Measurements from ENCODE around the gene CDH23. TPM values are rescaled to one million over a fixed set of nuclear protein-coding genes. Genes with fewer than 3 reads are reported as not detected.

CDH23 gene
- total RNA-seq, 4 donors from 2014 or later: 14.4 to 29.6 (median 19.7) TPM

DNA sequence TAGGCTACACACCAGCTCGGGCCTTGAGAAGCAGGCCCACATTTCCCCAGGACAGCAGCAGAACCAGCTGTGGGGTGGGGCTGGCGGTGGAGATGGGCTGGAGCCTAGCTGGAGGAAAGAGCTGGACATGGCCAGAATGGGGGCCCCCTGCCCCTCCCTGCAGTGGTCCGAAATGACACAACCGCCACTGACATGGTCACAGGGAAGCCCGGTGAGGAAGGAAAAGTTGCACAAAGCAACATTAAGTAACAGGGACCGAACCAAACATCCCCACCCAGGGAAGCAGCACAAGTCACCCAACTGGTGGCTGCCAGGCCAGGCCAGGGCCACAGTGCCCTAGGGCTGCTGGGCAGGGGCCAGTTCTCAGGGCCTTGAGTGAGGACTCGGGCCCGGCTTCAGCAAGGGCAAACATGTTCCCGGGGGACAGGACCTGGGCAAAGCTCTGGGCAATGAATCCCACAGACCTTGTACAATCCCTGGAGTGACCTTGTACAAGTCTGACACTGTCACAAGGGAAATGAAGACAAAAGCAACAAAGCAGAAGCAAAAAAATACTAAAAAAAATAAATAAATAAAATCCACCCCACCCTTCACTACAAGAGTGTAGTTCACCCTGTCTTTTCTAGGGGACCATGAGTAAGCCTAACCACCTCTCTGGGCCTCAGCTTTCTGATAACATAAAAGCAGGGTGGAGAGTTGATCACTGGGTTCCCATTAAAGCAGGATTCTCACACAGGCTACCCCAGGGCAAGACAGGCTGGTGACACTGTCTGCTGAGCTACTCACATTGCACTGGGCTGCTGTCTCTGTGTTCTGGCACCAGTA, 421.3 kb downstream of the CDH23 start:
- Histone ChIP-seq H3K4me1 (peaks cover 22 to 41% (median 30%) of the 10 kb centered on the region in 4 donors), H3K27ac (replicated peaks in 1 of 4) (peak overlapping the region; percentile 36 to 56 (median 46)), H3K9me3 (no peaks in the 10 kb centered on the region), H3K36me3 (peaks cover 64 to 89% (median 83%) of the 10 kb centered on the region in 4 donors), H3K4me3 (no peak overlapping the region), H3K27me3 (no peaks in the 10 kb centered on the region)
- intact Hi-C loops (cut with DNase I): loop anchor here (10.0 kb wide), 2 partner anchors 253 to 503 kb away; partner anchors contain the start of gene SLC29A3
- WGBS: 58% methylated on average over 9 of the region's 9 CpGs
- DNase-seq (ENCODE audit: extremely low spot score): no peak
- TF ChIP-seq, protein P1, sequence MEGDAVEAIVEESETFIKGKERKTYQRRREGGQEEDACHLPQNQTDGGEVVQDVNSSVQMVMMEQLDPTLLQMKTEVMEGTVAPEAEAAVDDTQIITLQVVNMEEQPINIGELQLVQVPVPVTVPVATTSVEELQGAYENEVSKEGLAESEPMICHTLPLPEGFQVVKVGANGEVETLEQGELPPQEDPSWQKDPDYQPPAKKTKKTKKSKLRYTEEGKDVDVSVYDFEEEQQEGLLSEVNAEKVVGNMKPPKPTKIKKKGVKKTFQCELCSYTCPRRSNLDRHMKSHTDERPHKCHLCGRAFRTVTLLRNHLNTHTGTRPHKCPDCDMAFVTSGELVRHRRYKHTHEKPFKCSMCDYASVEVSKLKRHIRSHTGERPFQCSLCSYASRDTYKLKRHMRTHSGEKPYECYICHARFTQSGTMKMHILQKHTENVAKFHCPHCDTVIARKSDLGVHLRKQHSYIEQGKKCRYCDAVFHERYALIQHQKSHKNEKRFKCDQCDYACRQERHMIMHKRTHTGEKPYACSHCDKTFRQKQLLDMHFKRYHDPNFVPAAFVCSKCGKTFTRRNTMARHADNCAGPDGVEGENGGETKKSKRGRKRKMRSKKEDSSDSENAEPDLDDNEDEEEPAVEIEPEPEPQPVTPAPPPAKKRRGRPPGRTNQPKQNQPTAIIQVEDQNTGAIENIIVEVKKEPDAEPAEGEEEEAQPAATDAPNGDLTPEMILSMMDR (IDR thresholded peaks at IDR 0.05): no peak
- peak; percentile 24 to 44 for TF ChIP-seq POLR2AphosphoS5 (IDR thresholded peaks at IDR 0.05)
- no peak for TF ChIP-seq EP300 (IDR thresholded peaks at IDR 0.05)

DNA sequence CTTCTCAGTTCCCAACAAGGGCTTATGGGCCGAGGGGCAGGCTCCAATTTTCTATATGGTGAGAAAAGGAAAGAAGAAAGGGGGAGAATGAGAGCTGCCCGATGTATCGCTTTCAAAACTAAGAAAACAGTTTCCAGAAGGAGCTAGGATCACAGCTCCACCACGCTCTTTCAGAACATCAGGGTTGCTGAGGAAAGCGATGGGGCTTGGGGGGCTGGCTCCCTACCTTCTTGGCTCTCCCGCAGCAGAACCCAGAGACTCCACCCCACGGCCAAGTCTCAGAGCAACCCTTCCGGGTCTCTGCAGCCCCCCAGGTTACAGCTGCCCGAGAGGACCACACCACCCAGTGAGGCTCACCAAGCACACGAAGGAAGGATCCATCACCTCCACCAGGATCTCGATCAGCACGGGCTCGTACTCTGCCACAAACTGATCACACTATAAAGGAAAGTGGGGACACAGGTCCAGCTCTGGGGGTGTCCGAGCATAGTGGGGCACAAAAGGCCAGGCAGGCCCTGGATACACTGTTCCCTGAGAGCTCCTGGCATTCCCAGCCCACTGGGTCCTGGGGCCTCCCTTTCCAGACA, 422.0 kb downstream of the CDH23 start:
- Histone ChIP-seq H3K36me3 (peaks cover 70 to 96% (median 91%) of the 10 kb centered on the region in 4 donors), H3K4me3 (no peak overlapping the region), H3K27ac (replicated peaks in 1 of 4) (peak overlapping the region; percentile 36 to 56 (median 46)), H3K9me3 (no peaks in the 10 kb centered on the region), H3K4me1 (peaks cover 19 to 37% (median 28%) of the 10 kb centered on the region in 4 donors), H3K27me3 (no peaks in the 10 kb centered on the region)
- TF ChIP-seq POLR2AphosphoS5 (IDR thresholded peaks at IDR 0.05) (no peak), POLR2A (IDR thresholded peaks at IDR 0.05; ENCODE audit: low read depth) (no peak), EP300 (IDR thresholded peaks at IDR 0.05) (no peak)
- TF ChIP-seq, protein P1 (IDR thresholded peaks at IDR 0.05): no peak
- 93% methylated on average over 7 of the region's 14 CpGs for WGBS
- intact Hi-C loops (cut with DNase I): loop anchor here (10.0 kb wide), 2 partner anchors 254 to 504 kb away; partner anchors contain the start of gene SLC29A3
- no peak for DNase-seq (ENCODE audit: extremely low spot score)

DNA sequence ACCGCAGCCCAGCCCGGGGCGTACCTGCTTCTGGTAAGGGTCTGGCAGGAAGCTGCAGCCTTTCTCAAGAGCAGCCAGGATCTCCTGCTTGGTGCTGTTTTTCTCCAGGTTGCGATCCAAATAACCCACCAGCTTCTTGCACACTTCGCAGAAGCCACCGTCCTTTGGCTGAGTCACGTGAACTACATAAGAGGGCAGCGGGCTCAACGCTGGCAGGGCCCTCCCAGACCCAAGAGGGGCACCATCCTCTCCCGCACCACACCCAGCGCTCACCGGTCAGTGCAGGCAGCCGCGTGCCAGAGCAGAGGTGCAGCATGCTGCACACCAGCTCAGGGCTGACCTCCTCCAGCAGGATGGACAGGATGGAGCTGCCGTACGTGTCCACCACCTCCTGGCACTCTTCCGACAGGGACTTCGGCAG, 422.7 kb downstream of the CDH23 start:
- DNase-seq (ENCODE audit: extremely low spot score): no peak
- H3K36me3 ChIP-seq: peaks cover 70 to 99% (median 98%) of the 10 kb centered on the region in 4 donors
- intact Hi-C loops (cut with DNase I): loop anchor here (10.0 kb wide), 2 partner anchors 255 to 505 kb away; partner anchors contain the start of gene SLC29A3
- no peaks in the 10 kb centered on the region for H3K9me3 ChIP-seq
- peaks cover 19 to 30% (median 25%) of the 10 kb centered on the region in 4 donors for H3K4me1 ChIP-seq
- H3K27ac ChIP-seq (replicated peaks in 1 of 4): no peak overlapping the region
- H3K27me3 ChIP-seq: no peaks in the 10 kb centered on the region
- TF ChIP-seq, protein P1 (IDR thresholded peaks at IDR 0.05): no peak
- TF ChIP-seq POLR2AphosphoS5 (IDR thresholded peaks at IDR 0.05) (no peak), POLR2A (IDR thresholded peaks at IDR 0.05; ENCODE audit: low read depth) (no peak), EP300 (IDR thresholded peaks at IDR 0.05) (no peak)
- no peak overlapping the region for H3K4me3 ChIP-seq
- 96% methylated on average over 5 of the region's 18 CpGs for WGBS

DNA sequence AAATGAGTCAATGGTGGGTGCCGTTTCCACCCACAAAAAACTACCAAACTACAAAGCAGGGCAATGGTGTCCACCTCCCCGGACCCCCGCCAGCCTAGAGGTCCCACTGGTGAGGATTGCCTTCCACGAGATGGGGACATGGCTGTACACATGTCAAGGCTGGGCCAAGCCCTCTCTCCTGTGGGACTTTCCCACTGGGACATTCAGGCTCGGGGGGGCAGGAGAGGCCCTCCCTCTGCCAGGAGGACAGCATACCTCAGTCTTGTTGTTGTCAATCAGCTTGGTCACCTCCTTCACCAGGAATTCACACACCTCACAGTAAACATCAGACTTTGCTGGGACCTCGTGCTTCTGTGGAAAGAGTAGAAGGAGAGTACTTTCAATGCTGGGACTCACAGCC, 423.3 kb downstream of the CDH23 start:
- Histone ChIP-seq H3K4me3 (no peak overlapping the region), H3K27ac (replicated peaks in 1 of 4) (no peak overlapping the region), H3K36me3 (peaks cover 72 to 100% (median 99%) of the 10 kb centered on the region in 4 donors), H3K4me1 (peaks cover 19 to 30% (median 24%) of the 10 kb centered on the region in 4 donors), H3K27me3 (no peaks in the 10 kb centered on the region), H3K9me3 (no peaks in the 10 kb centered on the region)
- DNase-seq (ENCODE audit: extremely low spot score): no peak
- WGBS: 83% methylated on average over 5 of the region's 6 CpGs
- intact Hi-C loops (cut with DNase I): loop anchor here (10.0 kb wide), 2 partner anchors 255 to 505 kb away; partner anchors contain the start of gene SLC29A3
- no peak for TF ChIP-seq POLR2A (IDR thresholded peaks at IDR 0.05; ENCODE audit: low read depth)
- TF ChIP-seq POLR2AphosphoS5 (IDR thresholded peaks at IDR 0.05): no peak
- TF ChIP-seq, protein P1 (IDR thresholded peaks at IDR 0.05): no peak
- no peak for TF ChIP-seq EP300 (IDR thresholded peaks at IDR 0.05)
